Activated CD8-positive, alpha-beta memory T cell treated with anti-CD3 and anti-CD28 coated beads, Interleukin-2, amount 10 ng/mL, durations not matched to agents 7 days and 5 days (primary cell): ENCODE measurements around the gene OOEP. TPM values are rescaled to one million over a fixed set of nuclear protein-coding genes. Genes with fewer than 3 reads are reported as not detected.
A peak's percentile ranks its signal among the peaks of the same experiment; 100 is the strongest.
"Not testable (repeated sequence)": the region's sequence is repeated elsewhere in the genome, so short reads cannot be mapped to it uniquely, and the experiment has no call there.

Experiments used
- ATAC-seq: fragments of 150-1000 bp; cut with Tn5 transposase; one replicate; pipeline ENCODE4 v1.10.0; 2021; ENCODE audit warnings: moderate library complexity
- CTCF ChIA-PET: fragments of 350-600 bp; sonication (Branson Sonifier 250); formaldehyde crosslinking; loops from one replicate; lab custom pipeline; 2021; ENCODE audit warnings: antibody characterized with exemption; lab: Charles Lee
- DNase-seq: peaks from one replicate; pipeline ENCODE4 v3.0.0-alpha.2; 2020
- H3K27ac Mint-ChIP-seq: one replicate; pipeline ENCODE4 v1.8.0; 2021; ENCODE audit warnings: mild to moderate bottlenecking, mixed read lengths
- H3K27me3 Mint-ChIP-seq: one replicate; pipeline ENCODE4 v1.8.0; 2021; ENCODE audit warnings: mixed read lengths
- H3K36me3 Mint-ChIP-seq: one replicate; pipeline ENCODE4 v1.8.0; 2021; ENCODE audit warnings: mild to moderate bottlenecking, mixed read lengths
- H3K4me1 Mint-ChIP-seq: one replicate; pipeline ENCODE4 v1.8.0; 2021; ENCODE audit warnings: mixed read lengths
- H3K4me3 Mint-ChIP-seq: one replicate; pipeline ENCODE4 v1.8.0; 2021; ENCODE audit warnings: mild to moderate bottlenecking, moderate library complexity, mixed read lengths
- H3K9me3 Mint-ChIP-seq: one replicate; pipeline ENCODE4 v1.8.0; 2022; ENCODE audit warnings: low read depth, mixed read lengths
- total RNA-seq, 2 experiments: library from RNA; stranded (reverse); gene quantifications; one replicate each; pipeline ENCODE4 v1.2.3, GENCODE V29; 2021

The OOEP gene
- 1 to 10 TPM in 1 of 2 experiments, under 1 TPM in 1; 0.40 to 1.1 TPM for total RNA-seq

GRCh38 chr6:73369563-73369962 lies at the start of gene OOEP:
TSS of gene OOEP (minus strand) at chr6:73369897. CDS start at chr6:73369792, 105 bp downstream.
- no peak within 1 kb of the TSS for H3K27ac Mint-ChIP-seq
- H3K27me3 Mint-ChIP-seq: no peaks in the 10 kb centered on the region
- DNase-seq: no peak
- no peak for ATAC-seq
- H3K9me3 Mint-ChIP-seq: no peaks in the 10 kb centered on the region
- CTCF ChIA-PET: no interaction called here
- H3K4me3 Mint-ChIP-seq: no peak within 1 kb of the TSS
- H3K36me3 Mint-ChIP-seq: no peaks in the 10 kb centered on the region
- no peaks in the 10 kb centered on the region for H3K4me1 Mint-ChIP-seq

GRCh38 chr6:73418081-73418741 lies 48.5 kb upstream of the OOEP start:
- Mint-ChIP-seq H3K4me3 (peak overlapping the region; percentile 11), H3K4me1 (peaks cover 32% of the 10 kb centered on the region), H3K36me3 (peaks cover 61% of the 10 kb centered on the region), H3K27ac (peak overlapping the region; percentile 70), H3K27me3 (no peaks in the 10 kb centered on the region), H3K9me3 (no peaks in the 10 kb centered on the region)
- no peak for ATAC-seq
- DNase-seq: no peak
- CTCF ChIA-PET: no interaction called here

GRCh38 chr6:73413102-73413501 lies 43.4 kb upstream of the OOEP start:
- CTCF ChIA-PET: no interaction called here
- no peaks in the 10 kb centered on the region for H3K27me3 Mint-ChIP-seq
- DNase-seq (no peak), ATAC-seq (no peak)
- H3K4me3 Mint-ChIP-seq: no peak overlapping the region
- H3K4me1 Mint-ChIP-seq: peaks cover 2% of the 10 kb centered on the region
- H3K27ac Mint-ChIP-seq: no peak overlapping the region
- peaks cover 35% of the 10 kb centered on the region for H3K36me3 Mint-ChIP-seq
- H3K9me3 Mint-ChIP-seq: no peaks in the 10 kb centered on the region

GRCh38 chr6:73409395-73409794 lies 39.7 kb upstream of the OOEP start:
- ATAC-seq (no peak), DNase-seq (no peak)
- CTCF ChIA-PET: no interaction called here
- no peaks in the 10 kb centered on the region for H3K27me3 Mint-ChIP-seq
- no peaks in the 10 kb centered on the region for H3K4me1 Mint-ChIP-seq
- no peaks in the 10 kb centered on the region for H3K9me3 Mint-ChIP-seq
- H3K36me3 Mint-ChIP-seq: peaks cover 12% of the 10 kb centered on the region
- no peak overlapping the region for H3K4me3 Mint-ChIP-seq
- no peak overlapping the region for H3K27ac Mint-ChIP-seq

GRCh38 chr6:73400656-73401055 lies 31.0 kb upstream of the OOEP start:
- Mint-ChIP-seq H3K9me3 (no peaks in the 10 kb centered on the region), H3K36me3 (peaks cover 1% of the 10 kb centered on the region), H3K27ac (no peak overlapping the region), H3K4me3 (no peak overlapping the region), H3K27me3 (no peaks in the 10 kb centered on the region), H3K4me1 (no peaks in the 10 kb centered on the region)
- ATAC-seq (no peak), DNase-seq (no peak)
- CTCF ChIA-PET: interaction anchor here (1.5 kb wide), 1 partner anchor 9 kb away, joined by 3 read pairs; no protein-coding TSS in a partner anchor

- CTCF ChIA-PET: no interaction called here
- H3K27me3 Mint-ChIP-seq: no peaks in the 10 kb centered on the region
- H3K9me3 Mint-ChIP-seq: no peaks in the 10 kb centered on the region
- no peak for ATAC-seq
- H3K4me1 Mint-ChIP-seq: peaks cover 18% of the 10 kb centered on the region
- H3K4me3 Mint-ChIP-seq: no peak overlapping the region
- no peak for DNase-seq
- peaks cover 5% of the 10 kb centered on the region for H3K36me3 Mint-ChIP-seq
- H3K27ac Mint-ChIP-seq: no peak overlapping the region
These were observed 26.2 kb upstream of the OOEP start for GRCh38 chr6:73395875-73396274.

- no peaks in the 10 kb centered on the region for H3K27me3 Mint-ChIP-seq
- peaks cover 5% of the 10 kb centered on the region for H3K36me3 Mint-ChIP-seq
- H3K9me3 Mint-ChIP-seq: no peaks in the 10 kb centered on the region
- CTCF ChIA-PET: interaction anchor here (0.5 kb wide), 1 partner anchor 18 kb away, joined by 4 read pairs; no protein-coding TSS in a partner anchor
- peaks cover 22% of the 10 kb centered on the region for H3K4me1 Mint-ChIP-seq
- peak within 1 kb of the TSS; percentile 78 for H3K4me3 Mint-ChIP-seq
- ATAC-seq: peak; percentile 83
- peak; percentile 77 for DNase-seq
- H3K27ac Mint-ChIP-seq: peak within 1 kb of the TSS; percentile 93
These were observed 25.1 kb upstream of the OOEP start, which contains the start of gene DDX43 for GRCh38 chr6:73394577-73395354. TSS of gene DDX43 (plus strand) at chr6:73394828. CDS start at chr6:73394906, 78 bp downstream.

- Mint-ChIP-seq H3K36me3 (peaks cover 5% of the 10 kb centered on the region), H3K4me3 (no peak overlapping the region), H3K4me1 (peaks cover 34% of the 10 kb centered on the region), H3K27me3 (no peaks in the 10 kb centered on the region), H3K27ac (no peak overlapping the region), H3K9me3 (no peaks in the 10 kb centered on the region)
- ATAC-seq: no peak
- DNase-seq: no peak
- CTCF ChIA-PET: no interaction called here
These were observed 23.6 kb upstream of the OOEP start for GRCh38 chr6:73393278-73393677.

- not testable (repeated sequence) for H3K27me3 Mint-ChIP-seq, ATAC-seq, H3K27ac Mint-ChIP-seq, H3K4me3 Mint-ChIP-seq, H3K36me3 Mint-ChIP-seq, H3K9me3 Mint-ChIP-seq, DNase-seq
- CTCF ChIA-PET: interaction anchor here (0.6 to 1.3 kb wide), 2 partner anchors 254 to 980 kb away, joined by 3 to 4 read pairs; no protein-coding TSS in a partner anchor
- H3K4me1 Mint-ChIP-seq: peaks cover 34% of the 10 kb centered on the region
These were observed 22.5 kb upstream of the OOEP start for GRCh38 chr6:73392188-73392587.

GRCh38 chr6:73391675-73392074 lies 22.0 kb upstream of the OOEP start:
- no peak for ATAC-seq
- H3K4me3 Mint-ChIP-seq: no peak overlapping the region
- DNase-seq: no peak
- H3K27ac Mint-ChIP-seq: no peak overlapping the region
- CTCF ChIA-PET: interaction anchor here (0.6 to 1.3 kb wide), 4 partner anchors 9 to 980 kb away, joined by 3 to 4 read pairs (median 3); no protein-coding TSS in a partner anchor
- no peaks in the 10 kb centered on the region for H3K27me3 Mint-ChIP-seq
- peaks cover 34% of the 10 kb centered on the region for H3K4me1 Mint-ChIP-seq
- H3K36me3 Mint-ChIP-seq: peaks cover 5% of the 10 kb centered on the region
- H3K9me3 Mint-ChIP-seq: no peaks in the 10 kb centered on the region

- Mint-ChIP-seq H3K4me3 (no peak overlapping the region), H3K36me3 (peaks cover 5% of the 10 kb centered on the region), H3K27ac (no peak overlapping the region), H3K27me3 (no peaks in the 10 kb centered on the region), H3K9me3 (no peaks in the 10 kb centered on the region), H3K4me1 (peaks cover 33% of the 10 kb centered on the region)
- CTCF ChIA-PET: interaction anchor here (1.8 kb wide), 1 partner anchor 65 kb away, joined by 5 read pairs; no protein-coding TSS in a partner anchor
- ATAC-seq (no peak), DNase-seq (no peak)
These were observed 20.2 kb upstream of the OOEP start for GRCh38 chr6:73389854-73390253.

- peaks cover 31% of the 10 kb centered on the region for H3K4me1 Mint-ChIP-seq
- H3K27me3 Mint-ChIP-seq: no peaks in the 10 kb centered on the region
- H3K36me3 Mint-ChIP-seq: peaks cover 3% of the 10 kb centered on the region
- peak overlapping the region; percentile 85 for H3K27ac Mint-ChIP-seq
- CTCF ChIA-PET: interaction anchor here (1.0 to 1.9 kb wide), 9 partner anchors 11 to 772 kb away, joined by 3 to 14 read pairs (median 5); no protein-coding TSS in a partner anchor
- no peaks in the 10 kb centered on the region for H3K9me3 Mint-ChIP-seq
- ATAC-seq: peak; percentile 96
- H3K4me3 Mint-ChIP-seq: peak overlapping the region; percentile 77
- DNase-seq: peak; percentile 85
These were observed 19.3 kb upstream of the OOEP start for GRCh38 chr6:73388800-73389512.

- DNase-seq (no peak), ATAC-seq (peak; percentile 5)
- H3K36me3 Mint-ChIP-seq: peaks cover 3% of the 10 kb centered on the region
- no peaks in the 10 kb centered on the region for H3K9me3 Mint-ChIP-seq
- H3K4me3 Mint-ChIP-seq: peak overlapping the region; percentile 77
- no peaks in the 10 kb centered on the region for H3K27me3 Mint-ChIP-seq
- CTCF ChIA-PET: interaction anchor here (0.6 to 1.9 kb wide), 10 partner anchors 10 to 772 kb away, joined by 3 to 14 read pairs (median 4); no protein-coding TSS in a partner anchor
- H3K27ac Mint-ChIP-seq: peak overlapping the region; percentile 85
- peaks cover 28% of the 10 kb centered on the region for H3K4me1 Mint-ChIP-seq
These were observed 18.7 kb upstream of the OOEP start for GRCh38 chr6:73388433-73388799.
